H1 (cell line): ENCODE results near the gene TMBIM4. TPM values are rescaled to one million over a fixed set of nuclear protein-coding genes. Genes with fewer than 3 reads are reported as not detected.

Experiments used
- CTCF ChIA-PET: fragments of 300-600 bp; sonication (Branson Sonifier 250); formaldehyde crosslinking; loops from one replicate; lab custom pipeline; 2021; ENCODE audit not compliant: partially characterized antibody; lab: Charles Lee
- POLR2A ChIA-PET: fragments of 300-600 bp; sonication (Branson Sonifier 250); formaldehyde crosslinking; loops from one replicate; lab custom pipeline; 2021; ENCODE audit warnings: inconsistent platforms; ENCODE audit not compliant: partially characterized antibody; lab: Charles Lee
- DNase-seq, 2 experiments: peaks; one replicate each; pipeline versions ENCODE4 v3.0.0 to v3.0.0-alpha.2; 2010 to 2022; ENCODE audit warnings: low spot score in 2 of 2, low read depth in 1 of 2, mixed read lengths in 1 of 2
- FAIRE-seq: peaks from 2 replicates; lab custom pipeline; 2011; peaks lifted over from hg19 to GRCh38; lab: Jason Lieb, UNC
- H2AFZ ChIP-seq: 2 replicates; pipeline ENCODE4 v1.8.1; 2012; ENCODE audit warnings: low read length, inconsistent platforms
- H2AK5ac ChIP-seq: 2 replicates; pipeline ENCODE4 v1.6.1; 2013; ENCODE audit warnings: low read depth, low read length
- H2BK120ac ChIP-seq: replicated peaks from 2 replicates; pipeline ENCODE3; 2013; ENCODE audit warnings: low read depth, low read length, inconsistent platforms
- H2BK12ac ChIP-seq: 2 replicates; pipeline ENCODE4 v1.6.1; 2013; ENCODE audit warnings: low read depth, low read length
- H2BK15ac ChIP-seq: 2 replicates; pipeline ENCODE4 v1.6.1; 2013; ENCODE audit warnings: low read length
- H2BK20ac ChIP-seq: 2 replicates; pipeline ENCODE4 v1.6.1; 2013; ENCODE audit warnings: low read length
- H2BK5ac ChIP-seq: 2 replicates; pipeline ENCODE4 v1.6.1; 2013; ENCODE audit warnings: low read depth, low read length
- H3K14ac ChIP-seq: 2 replicates; pipeline ENCODE4 v1.6.1; 2013; ENCODE audit warnings: inconsistent platforms; ENCODE audit not compliant: insufficient read length
- H3K18ac ChIP-seq: 2 replicates; pipeline ENCODE4 v1.6.1; 2013; ENCODE audit warnings: low read length; ENCODE audit errors: extremely low read depth
- H3K23ac ChIP-seq: 2 replicates; pipeline ENCODE4 v1.6.1; 2013; ENCODE audit warnings: inconsistent platforms; ENCODE audit not compliant: insufficient read length
- H3K23me2 ChIP-seq: 2 replicates; pipeline ENCODE4 v1.6.1; 2013; ENCODE audit warnings: low read depth, low read length
- H3K27ac ChIP-seq: 2 replicates; pipeline ENCODE4 v1.6.1; 2011; ENCODE audit warnings: low read depth, low read length, inconsistent platforms
- H3K27me3 ChIP-seq, 4 experiments: replicated peaks in 1 of 4; 1 replicate in 1 of 4; 2 replicates in 3 of 4; pipeline versions ENCODE4 v1.6.1 to v1.8.1; 2011 to 2013; ENCODE audit warnings: low read length in 3 of 4, mild to moderate bottlenecking in 3 of 4, inconsistent platforms in 2 of 4, mixed read lengths in 2 of 4, moderate library complexity in 1 of 4; ENCODE audit not compliant: control insufficient read depth in 3 of 4, insufficient read depth in 3 of 4; ENCODE audit errors: extremely low read depth in 1 of 4
- H3K36me3 ChIP-seq, 4 experiments: 2 replicates each; pipeline versions ENCODE4 v1.6.1 to v1.8.1; 2011 to 2013; ENCODE audit warnings: mild to moderate bottlenecking in 4 of 4, low read length in 3 of 4, moderate library complexity in 2 of 4, control low read depth in 1 of 4, inconsistent platforms in 1 of 4; ENCODE audit not compliant: insufficient read depth in 4 of 4, control insufficient read depth in 2 of 4
- H3K4ac ChIP-seq: replicated peaks from 2 replicates; pipeline ENCODE3; 2013; ENCODE audit warnings: low read length, low read depth, mixed read lengths, inconsistent platforms; ENCODE audit not compliant: insufficient read length
- H3K4me1 ChIP-seq, 4 experiments: replicated peaks in 1 of 4; 1 replicate in 1 of 4; 2 replicates in 3 of 4; pipeline versions ENCODE4 v1.6.1 to v1.8.1; 2011 to 2013; ENCODE audit warnings: low read length in 3 of 4, inconsistent platforms in 2 of 4, mixed read lengths in 1 of 4; ENCODE audit not compliant: insufficient read depth in 4 of 4, control insufficient read depth in 3 of 4
- H3K4me2 ChIP-seq, 2 experiments: 2 replicates each; pipeline versions ENCODE4 v1.6.1 to v1.8.1; 2011 to 2013; ENCODE audit warnings: low read depth in 2 of 2, low read length in 2 of 2, control low read depth in 1 of 2, inconsistent platforms in 1 of 2, mild to moderate bottlenecking in 1 of 2; ENCODE audit not compliant: insufficient read depth in 1 of 2
- H3K4me3 ChIP-seq, 4 experiments: fragments of 200-600, 300-600 bp in 1 of 4; sonication (generic), shearing (Covaris generic), sonication (Bioruptor Twin) in 1 of 4; 2 replicates each; pipeline versions ENCODE4 v1.5.1 to v1.8.1; 2011 to 2016; ENCODE audit warnings: low read length in 4 of 4, low read depth in 3 of 4, control low read depth in 2 of 4, inconsistent platforms in 2 of 4, mild to moderate bottlenecking in 2 of 4, mixed read lengths in 1 of 4, moderate library complexity in 1 of 4; ENCODE audit not compliant: insufficient read depth in 2 of 4; ENCODE audit errors: extremely low read depth in 1 of 4
- H3K56ac ChIP-seq: replicated peaks from 2 replicates; pipeline ENCODE3; 2013; ENCODE audit warnings: low read depth, mild to moderate bottlenecking, mixed read lengths, low read length, inconsistent platforms; ENCODE audit not compliant: insufficient read length
- H3K79me1 ChIP-seq: 2 replicates; pipeline ENCODE4 v1.6.1; 2013; ENCODE audit warnings: low read depth, low read length, control low read depth
- H3K79me2 ChIP-seq, 2 experiments: 2 replicates each; pipeline versions ENCODE4 v1.6.1 to v1.8.1; 2012 to 2013; ENCODE audit warnings: low read length in 2 of 2, mild to moderate bottlenecking in 2 of 2, inconsistent platforms in 1 of 2; ENCODE audit not compliant: insufficient read depth in 2 of 2, control insufficient read depth in 1 of 2
- H3K9ac ChIP-seq, 4 experiments: replicated peaks in 1 of 4; 1 replicate in 1 of 4; 2 replicates in 3 of 4; pipeline versions ENCODE4 v1.6.1 to v1.8.1; 2011 to 2013; ENCODE audit warnings: low read depth in 3 of 4, low read length in 3 of 4, control low read depth in 2 of 4, mild to moderate bottlenecking in 2 of 4, moderate library complexity in 2 of 4, inconsistent platforms in 1 of 4; ENCODE audit errors: extremely low read depth in 1 of 4
- H3K9me3 ChIP-seq, 2 experiments: 2 replicates each; pipeline versions ENCODE4 v1.6.1 to v1.8.1; 2012 to 2013; ENCODE audit warnings: mild to moderate bottlenecking in 2 of 2, moderate library complexity in 2 of 2, control low read depth in 1 of 2, inconsistent platforms in 1 of 2, low read depth in 1 of 2, low read length in 1 of 2, mixed read lengths in 1 of 2; ENCODE audit not compliant: insufficient read depth in 2 of 2
- H4K20me1 ChIP-seq, 2 experiments: replicated peaks in 1 of 2; 2 replicates each; pipeline versions ENCODE3 to v1.8.1; 2011 to 2013; ENCODE audit warnings: inconsistent platforms in 2 of 2, low read length in 2 of 2, mild to moderate bottlenecking in 1 of 2; ENCODE audit not compliant: insufficient read depth in 2 of 2, control insufficient read depth in 1 of 2
- H4K5ac ChIP-seq: 2 replicates; pipeline ENCODE4 v1.6.1; 2013; ENCODE audit warnings: low read length, low read depth, mixed read lengths, inconsistent platforms; ENCODE audit not compliant: insufficient read length
- H4K8ac ChIP-seq: 2 replicates; pipeline ENCODE4 v1.8.0; 2013; ENCODE audit warnings: mild to moderate bottlenecking, moderate library complexity, low read length, inconsistent platforms; ENCODE audit not compliant: insufficient read depth; ENCODE audit errors: extremely low read depth
- H4K91ac ChIP-seq: replicated peaks from 2 replicates; pipeline ENCODE3; 2013; ENCODE audit warnings: low read length, mixed read lengths, inconsistent platforms; ENCODE audit not compliant: insufficient read length
- GTF2F1 ChIP-seq: IDR thresholded peaks from 2 replicates; pipeline ENCODE4 v1.6.1; 2012; ENCODE audit warnings: low read depth, low read length, improper control_type of control experiment, borderline replicate concordance
- JUN ChIP-seq: IDR thresholded peaks from 2 replicates; pipeline ENCODE4 v1.6.1; 2011; ENCODE audit warnings: low read depth, mild to moderate bottlenecking, improper control_type of control experiment, low read length
- POU5F1 ChIP-seq: IDR thresholded peaks from 2 replicates; pipeline ENCODE4 v1.6.1; 2011; ENCODE audit warnings: low read depth, mild to moderate bottlenecking, low read length, moderate library complexity
- WGBS, 2 experiments: shearing (Covaris generic) in 1 of 2; methylation state at CpG; one replicate each; pipeline versions ENCODE4 v1.1.6 to v1.1.7; 2013 to 2015; ENCODE audit warnings: low lambda C conversion rate in 2 of 2, mixed read lengths in 2 of 2, inconsistent platforms in 1 of 2, low coverage in 1 of 2, missing lambda C conversion rate in 1 of 2; ENCODE audit not compliant: insufficient replicate concordance in 2 of 2, insufficient coverage in 1 of 2, insufficient read length in 1 of 2; ENCODE audit errors: extremely low coverage in 1 of 2, missing lambda C conversion rate in 1 of 2; 5-methylcytosine and 5-hydroxymethylcytosine counted together
- polyA plus RNA-seq, 7 experiments: library from polyadenylated mRNA; depleted of rRNA in 3 of 7; stranded (reverse) in 5 of 7; unstranded in 2 of 7; fragments of >200 nt in 5 of 7; fragments of 200-250 nt in 2 of 7; gene quantifications; 1 replicate in 5 of 7; 2 replicates in 1 of 7; 4 replicates in 1 of 7; pipeline versions ENCODE4 v1.2.1 to v1.2.3, GENCODE V29; 2011 to 2013; ENCODE audit warnings: missing spikeins in 2 of 7, mixed read lengths in 2 of 7
- total RNA-seq: library from RNA; stranded (reverse); fragmentation: NEBNext Ultra II Directional; extraction: Animal tissue kit (Norgen Biotek cat#: 25700); gene quantifications from 2 replicates; pipeline ENCODE4 v1.2.1, GENCODE V29; 2021

TMBIM4 gene
- total and polyA plus RNA-seq, 2 of the 8 experiments (the other 6 are each of a cell fraction or from before 2014, with no cell fraction given): 12.8 to 46.6 TPM

- no peak overlapping the region for H4K5ac ChIP-seq
- H3K27me3 ChIP-seq: no peaks in the 10 kb centered on the region
- H2BK15ac ChIP-seq: no peak overlapping the region
- H3K56ac ChIP-seq: no peak overlapping the region
- no peak overlapping the region for H2BK5ac ChIP-seq
- H2AFZ ChIP-seq: no peak overlapping the region
- H3K27ac ChIP-seq: no peak overlapping the region
- H3K14ac ChIP-seq: no peak overlapping the region
- H2BK20ac ChIP-seq: no peak overlapping the region
- H2BK12ac ChIP-seq: no peak overlapping the region
- H3K4me1 ChIP-seq: no peaks in the 10 kb centered on the region
- no peak overlapping the region for H3K18ac ChIP-seq
- H3K9me3 ChIP-seq: peaks cover 10 to 12% of the 10 kb centered on the region in 2 experiments; a peak in 3 of 4 replicates
- H3K79me2 ChIP-seq: no peaks in the 10 kb centered on the region
- H3K36me3 ChIP-seq: peaks cover 0 to 22% (median 8%) of the 10 kb centered on the region in 4 experiments; a peak in 4 of 8 replicates
- H2AK5ac ChIP-seq: no peak overlapping the region
- DNase-seq (no peak), FAIRE-seq (no peak)
- POLR2A ChIA-PET: no interaction called here
- no peaks in the 10 kb centered on the region for H3K79me1 ChIP-seq
- H3K23ac ChIP-seq: no peak overlapping the region
- no peaks in the 10 kb centered on the region for H3K23me2 ChIP-seq
- no peak overlapping the region for H4K8ac ChIP-seq
- H4K20me1 ChIP-seq: no peaks in the 10 kb centered on the region
- no peak overlapping the region for H3K9ac ChIP-seq
- CTCF ChIA-PET: interaction anchor here (0.7 kb wide), 1 partner anchor 1035 kb away, joined by 4 read pairs; no protein-coding TSS in a partner anchor
- H3K4ac ChIP-seq: no peak overlapping the region
- no peak overlapping the region for H2BK120ac ChIP-seq
- no peak for TF ChIP-seq JUN
- TF ChIP-seq POU5F1: no peak
- no peak for TF ChIP-seq GTF2F1
- TF ChIP-seq, all 59 proteins: peak for 0
- no peak overlapping the region for H3K4me2 ChIP-seq
- 93% methylated on average over 2 of the region's 2 CpGs; no CpG with 5 or more reads in 1 of the 2 experiments for WGBS, 2 experiments
- no peak overlapping the region for H3K4me3 ChIP-seq
- H4K91ac ChIP-seq: no peak overlapping the region
Measured at GRCh38 chr12:66141299-66141698, 28.5 kb downstream of the TMBIM4 start.
